Cerebellar nuclear complex (tissue), 1 donor: ENCODE data around the gene GNA14.
"Not testable (repeated sequence)": the region's sequence is repeated elsewhere in the genome, so short reads cannot be mapped to it uniquely, and the experiment has no call there.

Experiments
- DNase-seq, 2 experiments: peaks; one replicate each; lab custom pipeline; 2025; lab: John Stamatoyannopoulos, UW

GNA14 gene

DNA sequence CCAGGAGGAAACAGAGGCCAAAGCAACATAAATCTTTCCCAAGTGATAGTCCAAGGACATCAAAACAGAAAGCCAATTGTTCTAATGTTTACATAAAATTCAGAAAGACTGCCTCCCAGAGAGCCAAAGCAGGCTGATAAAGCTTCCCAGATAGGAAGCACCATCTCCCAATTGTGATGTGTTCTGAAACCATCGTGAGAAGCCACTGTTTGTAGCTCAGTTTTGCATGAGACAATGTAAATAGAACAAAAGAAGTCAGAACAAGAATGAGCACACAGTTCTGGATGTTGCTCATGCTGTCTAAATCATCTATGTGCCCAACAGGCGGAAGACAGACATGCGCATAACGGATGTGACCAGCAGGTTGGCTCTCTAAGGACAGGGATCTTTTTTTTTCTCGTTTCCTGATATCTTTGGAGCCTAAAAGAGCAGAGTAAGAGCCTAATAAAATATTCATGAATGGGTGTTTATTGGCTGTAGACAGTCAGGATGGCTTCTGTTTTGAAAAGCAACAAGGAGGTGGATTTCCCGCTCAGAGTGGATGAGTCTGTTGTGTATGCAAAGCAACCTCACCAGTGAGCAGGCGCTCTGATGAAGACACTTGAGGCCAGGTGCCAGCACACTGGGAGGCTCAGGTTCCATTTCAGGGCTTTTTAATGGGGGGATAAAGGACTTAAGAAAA is 113.6 kb downstream of the GNA14 start:
- no peak for DNase-seq

DNA sequence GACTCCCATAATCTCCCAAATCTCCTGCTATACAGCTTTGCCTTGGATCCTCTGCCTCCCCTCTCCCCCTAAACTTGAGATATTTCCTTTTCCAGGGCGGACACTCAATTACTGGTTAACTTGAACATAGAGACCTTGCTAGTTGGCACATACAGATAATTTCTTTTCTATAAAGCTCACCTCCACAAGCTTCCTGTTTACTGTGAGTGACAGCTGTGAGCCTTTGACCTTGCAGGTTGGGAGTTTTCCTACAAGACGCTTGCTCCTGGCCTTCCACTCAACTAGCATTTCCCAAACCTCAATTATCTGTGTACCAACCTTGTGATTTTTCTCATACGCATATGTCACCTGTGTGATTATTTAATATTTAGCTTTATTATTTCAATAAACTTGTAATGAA is 114.5 kb downstream of the GNA14 start:
- no peak for DNase-seq

DNA sequence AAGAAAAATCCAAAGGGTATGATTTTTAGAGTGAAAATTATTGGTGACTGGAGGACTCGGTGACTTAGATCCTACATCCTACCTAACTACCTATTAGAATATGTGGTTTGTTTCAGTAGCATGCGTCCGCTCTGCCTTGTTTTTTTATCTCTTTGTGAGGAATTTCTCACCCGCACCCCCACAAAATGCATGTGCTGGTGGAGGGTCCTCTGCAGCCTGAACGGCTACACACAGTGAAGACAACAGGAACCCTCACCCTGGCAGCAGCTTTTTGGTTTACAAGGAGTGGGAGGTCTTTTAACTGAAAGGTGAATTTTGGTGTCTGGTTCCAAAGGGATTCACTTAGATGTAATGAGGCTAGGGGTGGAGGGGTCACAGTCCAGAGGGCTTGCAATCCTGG is 115.5 kb downstream of the GNA14 start:
- no peak for DNase-seq

DNA sequence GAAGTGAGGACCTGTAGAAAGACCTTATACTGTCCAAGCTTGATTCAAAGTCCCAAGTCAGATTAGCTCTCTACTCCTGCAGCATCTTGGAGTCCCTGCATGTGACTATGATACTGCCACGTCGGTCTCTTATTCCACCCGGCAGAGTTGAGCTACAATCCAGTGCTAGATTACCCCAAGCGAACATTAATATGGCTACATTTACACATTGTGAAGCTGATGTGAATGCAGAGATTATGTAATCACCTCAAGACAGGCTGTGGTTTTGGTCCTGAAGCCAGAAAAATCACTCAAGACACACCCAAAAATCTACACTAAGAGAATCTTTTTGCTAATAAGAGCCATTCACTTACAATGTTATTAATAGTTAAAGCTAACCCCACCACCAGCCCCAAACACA is 116.7 kb downstream of the GNA14 start:
- DNase-seq: no peak

DNA sequence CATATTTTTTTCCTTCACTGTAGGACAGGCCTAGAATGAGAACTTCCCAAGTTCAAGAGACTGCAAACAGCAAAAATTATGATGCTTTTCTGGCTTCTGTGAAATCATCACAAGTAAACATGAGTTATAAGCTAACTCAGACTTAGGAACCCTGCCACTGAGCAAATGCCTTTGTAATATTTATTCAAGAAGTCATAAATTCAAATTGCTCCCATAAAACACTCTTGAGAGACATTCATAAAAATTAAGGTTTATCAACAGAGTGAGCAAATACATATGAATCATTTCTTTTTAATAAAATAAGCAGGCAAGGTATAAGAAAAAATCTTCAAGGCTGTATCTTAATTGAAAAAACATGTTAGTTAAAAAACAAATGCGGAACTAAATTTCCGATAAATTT is 124.2 kb downstream of the GNA14 start:
- DNase-seq: no peak

DNA sequence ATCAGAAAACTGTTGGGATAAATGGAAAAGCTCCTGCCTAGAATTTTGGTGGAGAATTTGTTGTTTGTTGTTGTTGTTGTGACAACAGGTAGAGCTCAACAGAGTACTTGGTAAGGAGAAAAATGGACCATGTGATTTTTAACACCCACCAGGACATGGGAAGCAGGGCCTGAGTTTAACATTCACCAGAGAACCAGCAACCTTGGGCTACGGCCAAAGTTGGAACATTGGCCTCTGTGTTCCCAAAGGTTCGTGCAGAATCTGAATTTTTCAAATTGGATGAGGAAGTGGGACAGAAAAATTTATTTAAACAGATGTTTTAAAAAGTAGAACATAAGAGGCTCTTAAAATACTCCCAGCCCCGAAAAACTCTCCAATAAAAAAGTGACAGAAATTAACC is 127.0 kb downstream of the GNA14 start:
- DNase-seq: no peak

DNA sequence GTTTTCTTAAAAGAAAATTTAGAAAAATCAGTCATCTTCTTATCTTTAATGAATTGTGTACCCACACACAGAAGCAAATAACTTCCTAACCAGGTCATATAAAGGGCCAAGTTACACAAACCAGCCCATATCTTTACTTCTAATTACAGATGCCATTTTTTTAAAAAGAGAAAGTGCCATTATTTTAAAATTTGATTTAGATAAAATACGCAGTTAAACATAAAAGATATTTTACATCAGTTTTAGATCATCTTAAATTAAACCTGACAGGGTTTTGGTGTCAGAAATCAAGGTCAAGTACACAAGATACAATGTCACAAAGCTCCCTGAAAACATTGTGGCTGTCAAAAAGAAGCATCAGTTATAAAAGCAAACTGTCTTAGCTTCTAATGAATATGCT is 129.4 kb downstream of the GNA14 start:
- no peak for DNase-seq

DNA sequence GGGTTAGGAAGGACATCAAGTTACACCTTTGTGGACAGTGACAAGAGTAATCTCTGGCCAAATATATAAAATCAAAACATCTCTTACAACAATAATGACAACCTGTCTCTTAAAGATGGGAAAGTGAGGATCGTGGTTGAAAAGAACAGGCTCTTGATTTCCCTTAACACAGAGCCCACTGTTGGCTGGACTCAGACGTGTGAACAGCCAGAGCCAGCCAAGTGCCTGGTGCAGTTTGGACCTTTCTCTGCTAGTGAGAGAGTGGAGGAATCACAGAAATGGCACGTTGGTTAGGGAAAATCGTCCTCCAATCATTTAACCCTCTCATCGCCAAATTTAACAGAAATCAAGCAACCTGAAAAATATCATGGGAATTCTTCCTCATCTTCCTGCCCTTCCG is 131.3 kb downstream of the GNA14 start:
- no peak for DNase-seq

DNA sequence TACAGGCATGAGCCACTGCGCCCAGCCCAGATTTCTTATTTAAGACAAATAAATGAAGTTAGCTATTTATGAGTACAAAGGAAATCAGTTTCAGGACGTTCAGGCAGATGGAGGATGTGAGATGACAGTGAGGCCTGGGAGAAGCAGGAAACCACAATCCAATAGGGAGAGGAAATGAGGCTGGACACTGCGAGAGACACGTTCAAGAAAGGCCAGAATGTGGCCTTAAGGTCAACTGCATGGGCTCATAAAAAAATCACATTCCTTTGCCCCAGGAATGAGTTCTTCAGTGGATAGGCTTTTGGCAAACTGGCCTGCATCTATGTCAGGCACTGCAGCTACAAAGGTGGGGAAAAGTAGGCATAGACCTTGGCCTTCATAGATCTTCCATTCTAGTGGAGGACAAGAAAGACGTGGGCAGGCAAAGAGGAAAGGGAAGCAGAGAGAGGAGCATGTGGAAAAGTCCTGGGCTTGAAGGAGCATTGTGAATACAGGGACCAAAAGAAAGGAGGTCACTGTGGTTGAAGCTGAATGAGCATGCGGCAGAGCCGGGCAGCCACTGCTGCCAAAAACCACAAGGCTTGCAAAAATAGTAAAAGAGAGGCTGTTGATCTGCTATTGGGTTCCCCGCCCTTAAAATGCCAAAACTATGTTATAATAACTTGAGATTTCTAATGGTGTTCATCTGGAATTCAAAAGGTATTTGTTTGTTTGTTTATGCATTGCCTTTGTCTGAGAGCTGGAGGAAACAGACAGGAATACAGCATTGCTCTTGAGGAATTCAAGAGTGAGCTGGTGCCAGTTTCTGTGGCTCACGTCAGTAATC is 133.0 kb downstream of the GNA14 start:
- no peak for DNase-seq

DNA sequence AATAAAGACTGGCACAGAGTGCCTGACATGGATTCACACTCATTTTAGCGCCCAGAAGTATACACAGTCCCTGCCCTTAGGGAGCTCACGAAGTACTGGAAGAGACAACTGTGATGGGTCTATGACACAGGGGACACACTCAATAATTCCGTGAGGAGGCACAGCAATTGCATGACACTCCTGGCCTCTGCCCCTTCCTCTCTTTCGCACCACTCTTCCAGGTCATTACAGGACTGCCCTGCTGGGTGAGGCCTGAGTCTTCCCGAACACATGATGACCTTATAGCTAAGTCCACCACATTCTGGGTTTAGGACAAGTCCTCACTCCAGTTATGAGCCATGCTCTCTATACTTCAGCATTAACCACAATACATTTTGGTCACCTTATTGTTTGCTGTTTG is 134.7 kb downstream of the GNA14 start:
- DNase-seq: no peak

DNA sequence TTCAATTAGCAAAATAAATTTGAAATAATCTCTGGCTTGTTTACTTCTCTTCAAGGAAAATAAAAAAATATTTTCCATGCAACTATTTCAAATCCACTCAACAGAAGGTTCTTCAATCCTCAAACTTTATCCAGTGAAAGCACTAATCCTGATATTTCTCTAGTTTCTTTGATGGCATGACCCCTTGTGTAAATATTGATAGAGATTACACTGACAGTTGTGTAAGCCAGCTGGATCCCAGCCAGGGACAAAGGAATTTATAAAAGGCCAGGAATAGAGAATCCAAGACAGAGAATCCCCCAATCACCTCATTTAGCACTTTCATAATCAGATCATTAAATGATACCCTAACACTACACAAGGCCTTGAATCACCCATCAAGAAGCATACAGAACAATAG is 135.2 kb downstream of the GNA14 start:
- no peak for DNase-seq

DNA sequence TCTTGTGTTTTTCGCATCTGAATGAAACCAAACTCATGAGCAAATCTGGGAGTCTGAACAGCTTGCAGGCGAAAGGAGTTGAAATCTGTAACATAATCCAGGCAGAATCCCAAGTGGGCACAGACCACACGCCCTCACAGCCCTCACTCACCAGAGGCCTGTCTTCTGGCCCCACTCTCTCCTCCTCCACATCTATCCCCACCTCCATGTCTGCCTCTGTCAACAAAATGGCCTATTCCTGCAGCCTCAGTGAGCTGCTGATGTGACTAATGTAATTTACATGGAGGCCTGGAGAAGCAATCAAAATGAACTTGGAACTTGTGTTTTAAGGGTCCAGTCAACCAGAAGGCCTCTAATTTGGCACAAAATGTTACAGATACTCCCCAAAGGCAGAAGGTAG is 136.6 kb downstream of the GNA14 start:
- no peak for DNase-seq

DNA sequence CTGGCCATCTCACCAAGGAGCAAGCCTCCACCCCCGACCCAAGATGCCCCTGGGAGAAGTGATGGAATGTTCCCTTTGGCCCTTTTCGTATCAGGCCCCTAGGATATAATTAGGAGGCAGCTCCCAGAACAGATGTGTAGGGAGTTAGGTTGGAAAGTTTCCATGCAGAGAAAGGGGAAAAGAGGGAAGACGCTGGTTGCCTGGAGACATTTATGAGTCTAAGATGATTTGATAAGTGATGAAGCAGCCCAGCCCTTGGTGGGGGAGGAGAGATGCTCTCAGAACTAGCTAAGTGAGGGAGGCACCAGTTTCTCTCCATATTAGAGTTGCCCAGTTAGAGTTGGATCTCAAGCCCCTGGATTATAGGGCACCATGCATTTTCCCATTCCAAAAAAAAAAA is 137.5 kb downstream of the GNA14 start:
- no peak for DNase-seq

DNA sequence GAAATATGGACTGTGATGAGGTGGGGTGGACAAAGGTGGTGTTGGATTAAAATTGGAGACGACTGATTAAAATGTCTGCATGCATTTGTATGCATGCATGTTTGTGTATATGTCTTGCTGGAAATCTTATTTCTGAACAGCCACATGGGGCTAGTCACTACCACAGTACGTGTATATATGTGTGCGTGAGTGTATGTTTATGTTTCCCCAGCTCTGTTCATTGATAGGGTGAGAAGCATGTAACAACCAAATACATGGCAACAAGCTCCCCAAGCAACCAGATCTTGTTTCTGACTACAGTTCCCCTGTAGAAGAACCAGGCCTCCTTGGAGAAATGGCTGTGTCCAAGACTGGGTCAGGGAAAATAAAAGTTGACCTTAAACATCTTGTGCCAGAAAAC is 139.7 kb downstream of the GNA14 start:
- DNase-seq: no peak

DNA sequence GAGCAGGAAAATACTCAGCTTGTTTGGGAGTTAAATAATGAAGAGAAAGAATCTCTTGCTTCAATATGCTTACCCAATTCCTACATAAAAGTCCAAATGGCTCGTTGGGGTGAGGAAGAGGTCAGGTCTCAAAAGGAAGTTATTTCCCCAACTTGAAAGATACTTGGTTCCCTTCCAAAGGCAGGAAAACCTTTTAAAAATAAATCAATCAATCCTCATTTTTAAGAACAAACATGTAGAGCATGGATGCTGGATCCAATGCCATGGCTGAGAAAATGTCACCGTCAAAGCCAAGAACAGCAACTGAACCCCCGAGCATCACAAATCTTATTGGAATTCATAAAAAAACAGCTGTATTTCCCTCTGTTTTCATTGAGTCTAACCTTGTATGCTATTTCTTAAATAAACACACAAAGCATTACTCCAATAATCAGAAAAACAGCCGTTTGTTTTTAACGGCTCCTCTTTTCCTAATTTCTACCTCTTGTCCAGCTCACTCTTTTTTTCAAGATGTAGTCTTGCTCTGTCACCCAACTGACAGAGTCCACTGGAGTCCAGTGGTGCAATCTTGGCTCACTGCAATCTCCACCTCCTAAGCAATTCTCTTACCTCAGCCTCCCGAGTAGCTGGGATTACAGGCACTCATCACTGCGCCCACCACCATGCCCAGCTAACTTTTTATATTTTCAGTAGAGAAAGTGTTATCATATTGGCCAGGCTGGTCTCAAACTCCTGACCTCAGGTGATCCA is 140.7 kb downstream of the GNA14 start:
- no peak for DNase-seq

DNA sequence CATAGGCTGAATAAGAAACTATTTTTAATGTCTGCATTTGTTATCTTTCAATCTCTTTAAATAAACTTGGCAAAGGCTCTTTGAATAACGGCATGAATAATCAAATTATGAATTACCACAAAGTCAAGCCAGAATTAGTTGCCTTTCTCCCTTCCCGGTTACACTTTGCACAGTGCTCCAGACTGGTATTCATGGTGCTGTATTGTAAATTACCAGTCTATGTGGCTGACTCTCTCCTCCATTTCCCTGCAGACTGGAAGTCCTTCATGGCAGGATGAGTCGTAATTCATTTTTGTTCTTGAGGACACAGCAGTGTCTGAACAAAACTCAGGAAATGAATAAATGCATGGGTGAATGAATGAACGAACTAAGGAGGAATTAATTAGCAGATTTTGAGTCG is 142.9 kb downstream of the GNA14 start:
- no peak for DNase-seq

DNA sequence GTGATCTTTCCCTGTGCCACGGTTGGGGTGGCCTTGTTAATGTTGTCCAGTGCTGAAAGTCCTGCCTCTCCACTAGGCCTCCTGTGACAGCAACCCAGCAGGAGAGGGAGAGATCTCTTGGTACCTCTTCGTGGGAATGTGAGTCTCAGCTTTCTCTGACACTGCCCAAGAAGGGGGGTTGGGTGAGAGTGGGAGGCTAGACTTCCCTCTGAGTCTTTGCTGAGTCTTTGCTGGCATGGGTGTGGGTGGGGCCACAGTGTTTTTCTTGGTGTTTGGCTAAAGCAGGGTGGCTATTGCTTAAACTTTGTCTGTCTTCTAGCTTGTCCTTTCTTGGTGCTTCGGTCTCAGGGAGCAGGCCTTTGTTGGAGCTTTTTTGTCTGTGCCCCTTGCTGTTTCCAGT is 145.6 kb downstream of the GNA14 start:
- DNase-seq: no peak

DNA sequence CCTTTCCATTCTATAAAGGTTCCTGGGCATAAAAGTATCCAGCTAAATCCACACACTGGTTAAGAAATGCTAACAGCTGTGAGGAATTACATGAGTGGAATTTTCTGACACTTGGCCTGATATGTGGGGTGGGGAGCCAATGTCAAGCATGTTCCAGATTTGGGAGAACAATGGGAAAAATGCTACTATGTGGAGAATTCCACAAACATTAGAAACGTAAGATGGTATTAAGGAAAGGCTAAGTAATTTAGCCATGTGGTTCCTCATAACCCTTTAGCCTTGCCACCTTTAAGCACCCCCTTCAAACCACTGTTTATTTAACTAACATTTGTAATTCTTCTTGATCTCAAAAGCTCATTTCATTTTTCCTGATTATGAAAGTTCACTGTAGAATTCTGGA is 149.2 kb downstream of the GNA14 start:
- DNase-seq: no peak

DNA sequence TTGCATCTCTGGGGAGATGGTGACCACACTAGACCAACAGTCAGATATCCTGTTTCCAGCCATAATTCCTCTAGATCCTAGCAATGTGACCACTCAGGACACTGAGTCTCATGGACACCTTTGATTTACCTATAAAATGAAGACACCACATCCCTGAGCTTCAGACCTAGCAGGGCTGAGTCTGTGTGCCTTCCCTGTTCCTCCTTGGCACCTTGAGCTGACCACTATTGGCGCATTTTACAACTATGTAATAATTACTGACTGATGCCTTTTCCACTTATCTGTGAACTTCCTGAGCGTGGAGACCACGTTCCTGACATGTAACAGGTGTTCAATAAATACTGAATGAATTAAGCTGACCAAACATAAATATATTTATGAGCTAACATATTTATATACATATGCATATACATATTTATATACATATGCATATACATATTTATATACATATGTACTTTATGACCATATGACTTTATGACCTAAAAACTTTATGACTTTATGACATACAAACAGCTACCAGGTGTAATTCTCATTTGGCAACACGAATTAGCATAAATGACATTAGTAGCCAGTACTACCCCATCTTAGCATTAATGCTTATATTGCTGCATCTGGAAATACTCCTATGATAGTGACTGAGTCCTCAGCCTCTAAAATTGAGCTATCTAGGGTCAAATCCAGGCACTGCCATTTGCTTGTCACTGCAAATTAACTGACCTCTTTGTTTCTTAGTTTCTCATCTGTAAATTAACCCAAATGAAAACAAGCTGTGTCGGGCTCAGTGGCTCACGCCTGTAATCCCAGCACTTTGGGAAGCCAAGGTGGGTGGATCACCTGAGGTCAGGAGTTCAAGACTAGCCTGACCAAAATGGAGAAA is 150.6 kb downstream of the GNA14 start:
- DNase-seq: no peak

DNA sequence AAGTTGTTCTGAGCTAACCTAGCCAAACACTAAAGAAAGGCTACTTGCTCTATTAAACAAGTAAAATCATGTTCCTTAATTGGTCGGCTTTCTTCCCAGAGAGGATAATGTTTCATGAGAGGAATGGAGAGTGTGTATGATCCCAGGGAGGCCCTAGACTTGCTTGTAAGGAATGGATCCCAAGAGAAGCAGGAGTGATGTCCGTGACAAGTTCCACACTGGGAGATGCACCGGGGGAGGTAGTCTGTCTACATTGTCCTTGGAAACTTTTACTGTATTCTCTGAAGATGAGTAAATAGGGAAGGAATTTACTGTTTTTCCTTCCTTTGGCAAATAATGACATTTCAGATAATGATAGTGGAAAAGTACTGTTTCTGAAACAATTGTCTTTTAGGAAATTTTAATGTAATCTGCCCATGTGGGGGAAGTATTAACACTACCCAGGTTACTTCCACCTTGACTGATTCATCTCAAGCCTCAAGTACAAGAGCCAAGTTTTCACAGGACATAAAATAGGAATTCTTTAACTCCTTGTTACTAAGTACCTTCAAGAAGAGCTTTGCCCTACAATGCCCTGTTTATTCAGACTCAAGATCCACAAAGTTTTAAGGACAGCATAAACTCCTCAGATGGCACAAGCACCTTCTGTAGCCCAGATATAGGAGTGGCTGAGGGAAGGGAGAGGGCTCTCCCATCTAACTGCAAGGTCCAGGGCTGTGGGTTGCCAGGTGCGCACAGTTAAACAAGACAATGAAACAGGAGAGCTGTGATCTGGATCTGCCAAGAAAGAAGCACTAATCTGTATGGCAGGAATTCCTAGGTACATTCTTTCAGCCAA is 152.1 kb downstream of the GNA14 start:
- DNase-seq: no peak

DNA sequence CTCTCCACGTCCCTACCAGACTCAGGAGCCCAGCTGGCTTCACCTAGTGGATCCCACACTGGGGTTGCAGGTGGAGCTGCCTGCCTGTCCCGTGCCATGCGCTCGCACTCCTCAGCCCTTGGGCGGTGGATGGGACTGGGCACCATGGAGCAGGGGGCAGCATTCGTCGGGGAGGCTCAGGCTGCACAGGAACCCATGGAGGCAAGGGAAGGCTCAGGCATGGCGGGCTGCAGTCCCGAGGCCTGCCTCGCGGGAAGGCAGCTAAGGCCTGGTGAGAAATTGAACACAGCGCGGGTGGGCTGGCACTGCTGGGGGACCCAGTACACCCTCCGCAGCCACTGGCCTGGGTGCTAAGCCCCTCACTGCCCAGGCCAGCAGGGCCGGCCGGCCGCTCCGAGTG is 157.8 kb downstream of the GNA14 start:
- not testable (repeated sequence) for DNase-seq
